Cerebellar nuclear complex (tissue), 1 donor: ENCODE measurements around the gene MUCL1.
"Not testable (repeated sequence)": the region's sequence is repeated elsewhere in the genome, so short reads cannot be mapped to it uniquely, and the experiment has no call there.

Experiments used
- DNase-seq, 2 experiments: peaks; one replicate each; lab custom pipeline; 2025; lab: John Stamatoyannopoulos, UW

Gene MUCL1, protein sequence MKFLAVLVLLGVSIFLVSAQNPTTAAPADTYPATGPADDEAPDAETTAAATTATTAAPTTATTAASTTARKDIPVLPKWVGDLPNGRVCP

DNA sequence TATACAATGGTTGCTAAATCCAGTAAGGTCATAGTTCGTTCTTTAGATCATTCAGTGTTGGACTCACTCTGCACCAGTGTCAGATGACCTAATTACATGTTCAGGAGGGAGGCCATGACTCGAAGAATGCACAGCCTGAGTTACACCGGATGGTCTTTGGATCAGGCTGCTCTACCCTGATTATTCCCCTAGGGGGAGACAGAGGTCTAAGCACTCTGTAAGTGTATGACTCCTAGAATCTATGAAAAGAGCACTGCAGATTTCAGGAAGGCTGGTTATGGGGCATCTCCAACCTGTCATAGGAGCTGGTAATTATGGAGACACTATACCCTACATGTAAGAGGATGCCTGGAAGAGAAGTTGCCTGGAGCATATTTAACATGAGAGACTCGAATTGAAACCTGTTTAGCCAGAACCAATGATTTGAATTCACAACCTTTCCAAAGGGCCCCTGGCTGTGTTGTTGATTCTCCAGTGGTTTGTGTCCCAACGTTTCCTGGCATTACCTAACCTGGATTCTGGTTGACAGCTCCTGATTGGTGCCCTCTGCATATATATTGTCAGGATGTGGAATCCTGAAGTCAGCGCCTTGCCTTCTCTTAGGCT lies at the start of gene MUCL1:
TSS of gene MUCL1 (plus strand) at position 584 of the 606 bp plus-strand sequence. CDS start 67 bp downstream, outside the sequence.
- no peak for DNase-seq

DNA sequence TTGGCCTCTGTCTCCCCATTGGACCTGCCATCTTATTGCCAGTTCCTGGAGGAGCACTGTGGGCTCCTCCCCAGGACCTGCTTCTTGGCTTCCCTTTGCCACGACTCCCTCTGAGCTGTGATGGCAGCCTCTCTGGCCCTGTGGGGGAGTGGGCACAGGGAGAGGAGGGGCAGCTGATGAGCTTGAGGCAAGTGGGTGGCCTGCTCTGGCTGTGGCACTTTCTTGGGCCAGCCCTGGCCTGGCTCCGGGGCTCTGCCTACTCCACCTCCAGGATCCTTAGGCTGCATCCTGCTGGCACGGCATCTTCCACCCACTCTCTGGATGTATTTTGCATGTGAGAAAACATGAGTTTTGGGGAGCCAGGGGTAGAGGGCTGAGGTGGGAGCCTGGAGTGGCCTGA lies 32.6 kb upstream of the MUCL1 start:
- no peak for DNase-seq

DNA sequence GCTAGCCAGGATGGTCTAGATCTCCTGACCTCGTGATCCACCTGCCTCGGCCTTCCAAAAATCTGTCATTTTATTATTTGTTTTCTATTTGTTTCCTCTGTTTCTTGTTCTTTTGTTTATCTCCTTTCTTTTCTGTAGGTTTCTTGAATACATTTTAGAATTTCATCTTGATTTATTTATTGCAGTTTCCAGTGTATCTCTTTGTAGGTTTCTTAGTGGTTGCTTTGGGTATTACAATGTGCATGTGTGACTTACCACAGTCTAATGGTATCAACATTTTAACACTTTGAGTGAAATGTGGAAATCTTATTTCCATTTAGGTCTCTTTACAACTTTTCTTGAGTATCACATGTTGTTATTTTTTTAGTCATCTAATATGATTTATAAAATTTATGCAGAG lies 29.9 kb upstream of the MUCL1 start:
- no peak for DNase-seq

- DNase-seq = no peak
Measured at GRCh38 chr12:54829511-54829910, 24.8 kb upstream of the MUCL1 start.

DNA sequence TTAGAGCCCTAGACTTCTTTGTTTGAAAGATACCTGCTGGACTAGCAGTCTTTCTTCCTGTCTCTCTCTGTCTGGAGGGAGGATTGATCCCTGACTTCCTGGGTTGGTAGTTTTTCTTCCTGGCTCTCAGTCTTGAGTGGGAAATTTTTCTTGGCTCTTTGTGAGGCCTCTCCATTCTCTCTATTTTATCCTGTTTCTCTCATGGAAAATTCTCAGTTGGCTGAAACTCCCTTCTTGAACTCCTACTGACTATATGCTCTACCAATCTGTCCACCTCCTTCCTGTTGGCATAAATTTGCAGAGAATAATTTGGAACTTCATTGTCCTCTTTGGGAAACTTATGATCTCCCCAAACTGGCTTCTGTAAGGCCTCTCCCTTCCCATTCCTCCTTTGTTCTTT lies 24.1 kb upstream of the MUCL1 start:
- DNase-seq = no peak

- DNase-seq = no peak
Measured at GRCh38 chr12:54831631-54832030, 22.7 kb upstream of the MUCL1 start.

DNA sequence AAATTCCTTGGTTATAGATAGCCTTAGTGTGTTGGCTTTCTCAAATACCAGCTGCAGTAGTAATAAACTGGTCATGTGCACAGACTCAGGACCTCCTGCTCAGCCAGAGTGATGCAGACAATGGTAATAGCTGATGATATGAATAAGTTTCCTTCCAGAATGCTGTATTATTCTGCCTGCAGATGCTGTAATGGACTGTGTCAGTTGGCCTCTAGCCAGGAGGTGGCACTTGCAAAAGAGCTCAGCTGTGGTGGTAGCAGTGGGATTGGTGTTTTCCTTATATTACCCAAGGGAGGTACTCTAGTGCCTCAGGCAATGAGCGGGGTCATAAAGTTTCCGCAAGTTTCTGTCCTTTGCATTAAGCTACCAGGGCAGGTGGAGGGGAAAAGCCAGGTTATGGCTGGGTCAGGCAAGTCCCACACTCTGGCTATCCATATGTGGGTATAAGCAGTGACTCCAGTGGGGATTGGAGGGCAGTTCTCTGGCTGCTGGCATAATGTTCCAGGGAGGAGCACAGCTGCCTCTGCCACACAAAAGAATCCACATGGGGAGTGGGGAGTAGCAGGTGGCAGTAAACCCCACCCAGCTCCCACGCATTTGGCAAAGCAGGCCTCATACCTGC lies 14.0 kb upstream of the MUCL1 start:
- no peak for DNase-seq

- DNase-seq = no peak
Measured at GRCh38 chr12:54857406-54857805, 3.1 kb downstream of the MUCL1 start.

DNA sequence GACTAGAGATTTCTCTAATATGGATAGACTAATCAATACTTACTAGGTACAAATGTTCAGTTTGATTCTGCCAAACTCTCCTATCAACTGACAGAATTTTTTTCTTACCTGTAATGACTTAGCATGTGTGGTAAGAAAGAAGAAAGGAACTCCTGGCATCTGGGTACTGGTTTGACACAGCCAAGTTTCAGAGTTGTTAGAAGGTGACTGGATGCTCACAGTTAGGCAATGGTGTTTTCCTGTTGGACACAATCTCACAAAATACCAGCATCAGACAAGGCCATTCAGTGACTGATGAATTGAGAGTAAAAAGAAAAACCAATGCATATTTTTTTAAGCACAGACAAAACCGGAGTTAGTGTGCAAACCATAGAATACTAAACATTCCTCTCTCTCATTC lies 4.2 kb downstream of the MUCL1 start:
- DNase-seq = no peak

- no peak for DNase-seq
Measured at GRCh38 chr12:54859502-54859901, 5.2 kb downstream of the MUCL1 start.

DNA sequence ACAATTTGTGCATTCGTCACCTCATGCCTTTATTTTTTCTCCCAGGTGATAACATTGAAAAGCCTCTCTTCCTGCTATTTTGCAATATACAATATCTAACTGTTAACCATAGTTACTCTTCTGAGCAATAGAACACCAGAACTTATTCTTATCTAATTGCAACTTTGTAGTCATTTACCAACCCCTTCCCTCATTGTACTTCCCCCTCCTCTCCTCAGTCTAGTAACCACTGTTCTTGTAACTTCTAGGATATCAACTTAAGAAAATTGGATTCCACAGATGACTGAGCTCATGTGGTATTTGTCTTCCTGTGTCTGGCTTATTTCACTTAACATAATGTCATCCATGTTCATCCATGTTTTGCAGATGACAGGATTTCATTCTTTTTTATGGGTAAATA lies 7.6 kb downstream of the MUCL1 start:
- DNase-seq = no peak

GRCh38 chr12:54863948-54864618 lies 9.8 kb downstream of the MUCL1 start:
- DNase-seq = no peak

DNA sequence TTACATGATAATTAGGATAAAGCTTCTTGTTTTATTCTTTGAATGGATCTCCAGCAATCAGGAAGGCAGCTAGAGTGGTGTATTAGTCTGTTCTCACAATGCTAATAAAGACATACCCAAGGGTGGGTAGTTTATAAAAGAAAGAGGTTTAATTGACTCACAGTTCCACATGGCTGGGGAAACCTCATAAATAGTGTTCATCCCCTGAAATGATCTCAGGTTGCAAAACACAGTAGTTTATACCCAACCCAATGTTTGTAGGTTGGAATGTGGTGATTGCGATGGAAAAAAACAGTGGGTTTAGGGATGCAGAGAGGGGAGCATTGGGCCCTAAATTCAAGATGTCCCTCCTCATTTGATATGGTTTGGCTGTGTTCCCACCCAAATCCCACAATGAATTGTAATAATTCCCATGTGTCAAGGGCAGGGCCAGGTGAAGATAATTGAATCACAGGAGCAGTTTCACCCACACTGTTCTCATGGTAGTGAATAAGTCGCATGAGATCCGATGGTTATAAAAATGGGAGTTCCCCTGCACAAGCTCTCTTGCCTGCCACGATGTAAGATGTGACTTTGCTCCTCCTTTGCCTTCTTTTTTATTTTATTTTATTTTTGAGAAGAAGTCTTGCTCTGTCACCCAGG lies 11.5 kb downstream of the MUCL1 start:
- DNase-seq = no peak

DNA sequence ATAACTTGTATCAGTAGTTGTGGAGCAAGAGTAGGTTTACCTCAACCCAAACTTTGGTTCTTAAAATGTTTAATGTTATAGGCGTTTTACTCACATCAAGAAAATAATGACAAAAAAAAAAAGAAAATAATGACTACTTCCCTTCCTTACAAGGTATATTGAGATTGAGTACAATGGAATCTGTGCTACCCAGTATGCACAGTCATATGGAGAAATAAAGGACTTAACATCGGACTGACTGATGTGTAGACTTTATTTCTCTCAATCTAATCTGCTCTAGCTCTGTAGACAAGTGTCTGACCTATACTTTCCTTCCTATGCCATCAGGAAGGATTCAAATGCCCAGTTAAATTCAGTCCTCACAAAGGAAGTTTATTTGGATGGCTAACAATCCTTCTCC lies 14.4 kb downstream of the MUCL1 start:
- DNase-seq = no peak

DNA sequence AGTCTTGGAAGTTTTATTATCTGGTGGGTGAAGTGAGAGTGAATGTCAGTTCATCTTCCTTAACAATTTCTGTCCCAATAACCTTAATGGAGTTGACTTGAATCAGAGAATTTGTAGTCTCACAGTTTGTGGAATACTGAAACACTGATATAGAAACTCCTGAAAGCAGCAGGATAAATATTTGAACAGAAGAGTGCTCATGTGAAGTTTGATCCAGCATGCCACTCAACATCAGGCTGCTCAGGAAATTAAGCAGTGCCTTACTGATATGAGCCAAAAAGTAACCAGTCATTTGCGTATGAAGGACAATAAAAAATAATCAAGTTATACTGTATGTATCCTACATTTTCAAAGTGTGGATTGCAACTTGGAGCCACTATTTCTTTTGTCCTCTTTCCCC lies 15.7 kb downstream of the MUCL1 start:
- no peak for DNase-seq

DNA sequence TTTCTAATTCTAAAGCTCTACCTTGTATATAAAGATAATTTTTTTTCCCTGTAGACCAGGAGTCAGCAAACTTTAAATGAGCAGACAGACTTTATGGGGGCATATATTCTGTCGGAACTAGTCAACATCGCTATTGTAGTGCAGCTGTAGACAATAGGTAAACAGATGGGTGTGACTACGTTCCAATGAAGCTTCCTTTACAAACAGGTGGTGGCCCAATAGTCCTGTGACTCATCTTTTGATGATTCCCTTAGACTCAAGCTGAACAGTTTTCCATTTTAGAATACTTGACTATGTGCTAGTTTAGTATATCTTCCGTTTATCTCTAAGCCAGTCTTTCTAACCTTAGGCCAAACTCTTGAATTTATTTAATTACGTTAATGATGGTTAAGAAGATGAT lies 16.3 kb downstream of the MUCL1 start:
- no peak for DNase-seq

DNA sequence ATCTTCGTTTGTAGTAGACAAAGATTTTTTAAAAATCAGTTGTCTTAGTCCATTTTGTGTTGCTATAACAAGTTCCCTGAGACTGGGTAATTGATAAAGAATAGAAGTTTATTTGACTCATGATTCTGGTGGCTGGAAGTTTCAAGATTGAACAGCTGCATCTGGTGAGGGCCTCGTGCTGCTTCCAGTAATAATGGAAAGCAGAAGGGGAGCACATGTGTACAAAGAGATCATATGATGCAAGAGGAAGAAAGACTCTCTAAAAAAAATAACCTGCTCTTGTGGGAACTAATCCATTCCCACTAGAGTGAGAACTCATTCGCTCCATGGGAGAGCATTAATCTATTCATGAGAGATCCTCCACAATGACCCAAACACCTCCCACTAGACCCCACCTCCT lies 24.8 kb downstream of the MUCL1 start:
- DNase-seq = no peak

- DNase-seq = no peak
Measured at GRCh38 chr12:54879579-54879978, 25.3 kb downstream of the MUCL1 start.

GRCh38 chr12:54882079-54882478 lies 27.8 kb downstream of the MUCL1 start:
- DNase-seq = no peak

DNA sequence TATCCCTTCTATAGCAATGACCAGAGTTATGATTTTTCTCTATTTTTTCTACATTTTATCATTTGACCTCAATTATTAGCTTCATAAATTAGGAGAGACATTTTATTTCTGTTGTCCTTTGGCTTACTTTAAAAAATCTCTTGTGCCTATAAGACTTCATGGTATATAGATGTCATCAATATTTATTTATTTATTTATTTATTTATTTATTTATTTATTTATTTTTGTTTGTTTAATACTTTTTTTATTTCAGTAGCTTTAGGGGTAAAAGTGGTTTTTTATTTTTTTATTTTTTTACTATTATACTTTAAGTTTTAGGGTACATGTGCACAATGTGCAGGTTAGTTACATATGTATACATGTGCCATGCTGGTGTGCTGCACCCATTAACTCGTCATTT lies 28.3 kb downstream of the MUCL1 start:
- not testable (repeated sequence) for DNase-seq

GRCh38 chr12:54888428-54888827 lies 34.1 kb downstream of the MUCL1 start:
- not testable (repeated sequence) for DNase-seq

DNA sequence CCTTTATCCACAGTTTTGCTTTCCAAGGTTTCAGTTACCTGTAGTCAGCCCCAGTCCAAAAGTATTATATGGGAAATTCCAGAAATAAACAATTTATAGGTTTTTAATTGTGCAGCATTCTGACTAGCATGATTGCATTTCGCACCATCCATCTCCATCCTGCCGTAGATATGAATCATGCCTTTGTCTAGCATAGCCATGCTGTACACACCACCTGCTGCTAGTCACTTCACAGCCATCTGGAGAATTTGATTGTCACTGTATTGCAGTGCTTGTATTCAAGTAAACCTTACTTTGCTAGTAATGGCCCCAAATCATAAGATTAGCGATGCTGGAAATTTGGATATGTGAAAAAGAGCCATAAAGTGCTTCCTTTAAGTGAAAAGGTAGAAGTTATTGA lies 36.0 kb downstream of the MUCL1 start:
- no peak for DNase-seq
